8988T (cell line): ENCODE results near the gene HEXD.
"Not testable (repeated sequence)": the region's sequence is repeated elsewhere in the genome, so short reads cannot be mapped to it uniquely, and the experiment has no call there.

ENCODE experiments used
- DNase-seq: peaks from one replicate; pipeline ENCODE4 v3.0.0; 2011

HEXD gene

DNA sequence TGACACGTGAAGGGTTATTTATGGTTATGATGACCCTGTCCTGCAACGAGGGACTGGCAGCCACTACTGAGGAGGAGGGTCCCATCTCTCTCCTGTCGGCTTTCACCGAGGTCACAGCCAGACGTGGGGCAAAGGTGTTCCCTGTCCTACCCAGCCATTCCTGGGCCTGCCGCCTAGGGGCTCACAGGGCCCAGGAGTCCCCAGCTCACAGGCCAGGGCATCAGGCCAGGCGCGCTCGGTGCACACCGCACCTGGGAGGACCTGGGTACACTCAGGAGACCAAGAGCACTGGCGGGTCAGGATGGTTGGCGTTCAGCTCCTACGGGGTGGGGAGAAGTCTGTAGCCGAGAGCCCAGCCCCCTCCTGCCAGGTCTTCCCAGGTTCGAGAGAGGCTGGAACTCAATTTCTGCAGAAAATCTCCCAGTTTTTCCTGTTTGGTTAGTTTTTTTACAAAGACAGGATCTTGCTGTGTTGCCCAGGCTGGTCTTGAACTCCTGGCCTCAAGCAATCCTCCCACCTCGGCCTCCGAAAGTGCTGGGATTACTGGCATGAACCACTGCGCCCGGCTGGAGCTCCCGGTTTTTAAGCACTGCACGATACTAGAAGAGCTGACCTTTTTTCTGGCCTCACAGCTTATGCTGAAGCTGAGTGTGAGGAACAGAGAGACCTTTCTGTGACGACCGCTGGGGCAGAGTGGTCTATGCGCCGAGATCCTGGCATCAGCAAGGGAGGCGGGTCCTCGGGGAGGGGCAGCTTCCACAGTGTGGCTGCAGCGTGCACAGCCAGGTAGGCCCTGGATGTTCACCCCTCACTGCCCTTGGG, 24.7 kb downstream of the HEXD start:
- DNase-seq, result no peak

DNA sequence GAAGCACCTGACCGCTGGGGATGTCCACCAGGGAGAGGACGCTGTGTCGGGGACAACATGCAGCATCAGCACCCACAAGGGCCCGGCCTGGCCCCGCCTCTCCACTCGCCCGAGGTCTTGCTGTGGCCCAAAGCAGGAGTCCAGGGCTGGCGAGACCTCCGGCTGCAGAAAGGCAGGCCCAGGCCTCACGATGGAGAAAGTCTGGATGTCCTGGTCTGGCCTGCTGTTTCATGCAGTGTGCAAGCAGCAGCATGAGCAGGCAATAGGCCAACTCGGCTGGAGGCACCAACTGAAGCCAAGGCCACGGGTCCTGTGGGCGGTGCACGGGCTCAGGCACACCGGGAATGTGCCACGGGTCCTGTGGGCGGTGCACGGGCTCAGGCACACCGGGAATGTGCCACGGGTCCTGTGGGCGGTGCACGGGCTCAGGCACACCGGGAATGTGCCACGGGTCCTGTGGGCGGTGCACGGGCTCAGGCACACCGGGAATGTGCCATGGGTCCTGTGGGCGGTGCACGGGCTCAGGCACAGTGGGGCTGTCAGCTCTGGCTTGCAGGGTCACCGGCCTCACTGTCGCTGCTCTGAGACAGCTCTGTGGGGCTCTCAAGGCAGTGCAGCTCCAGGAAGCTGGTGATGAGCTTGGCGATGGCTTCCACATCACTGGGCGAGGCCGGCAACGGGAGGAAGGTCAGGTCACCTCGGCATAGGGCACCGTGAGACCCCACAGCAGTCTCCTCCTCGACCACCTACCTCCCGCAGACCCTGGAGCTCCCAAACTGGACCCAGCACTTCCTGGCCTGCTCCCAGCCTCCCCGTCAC, 25.5 kb downstream of the HEXD start:
- no peak for DNase-seq

DNA sequence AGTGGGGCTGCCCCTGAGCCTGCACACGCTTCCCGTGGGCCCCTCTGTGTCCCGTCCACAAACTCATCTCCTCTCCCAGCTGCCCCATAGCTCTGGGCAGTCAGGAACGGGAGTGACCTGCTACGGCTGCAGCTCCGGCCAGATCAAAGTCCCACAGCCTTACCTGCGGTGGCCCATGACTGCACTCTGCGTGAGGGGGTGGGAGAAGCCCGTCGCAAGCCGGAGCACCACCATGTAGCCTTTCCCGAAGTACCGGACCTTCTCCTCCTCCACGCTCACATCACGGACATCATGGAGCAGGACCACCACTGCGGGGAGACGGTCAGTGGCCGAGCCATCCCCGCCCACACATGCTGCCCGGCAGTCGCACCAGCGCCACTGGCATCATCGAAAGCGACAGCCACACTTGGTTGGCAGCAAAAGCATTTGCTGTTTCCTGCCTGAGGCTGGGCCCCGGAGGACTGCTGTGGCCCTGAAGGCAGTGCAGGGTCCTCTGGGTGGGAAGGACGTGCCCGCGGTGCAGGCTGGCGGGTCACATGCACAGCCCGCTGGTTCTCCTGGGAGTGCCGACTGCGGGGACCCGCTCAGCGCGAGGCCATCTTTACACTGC, 26.2 kb downstream of the HEXD start:
- DNase-seq, result no peak

DNA sequence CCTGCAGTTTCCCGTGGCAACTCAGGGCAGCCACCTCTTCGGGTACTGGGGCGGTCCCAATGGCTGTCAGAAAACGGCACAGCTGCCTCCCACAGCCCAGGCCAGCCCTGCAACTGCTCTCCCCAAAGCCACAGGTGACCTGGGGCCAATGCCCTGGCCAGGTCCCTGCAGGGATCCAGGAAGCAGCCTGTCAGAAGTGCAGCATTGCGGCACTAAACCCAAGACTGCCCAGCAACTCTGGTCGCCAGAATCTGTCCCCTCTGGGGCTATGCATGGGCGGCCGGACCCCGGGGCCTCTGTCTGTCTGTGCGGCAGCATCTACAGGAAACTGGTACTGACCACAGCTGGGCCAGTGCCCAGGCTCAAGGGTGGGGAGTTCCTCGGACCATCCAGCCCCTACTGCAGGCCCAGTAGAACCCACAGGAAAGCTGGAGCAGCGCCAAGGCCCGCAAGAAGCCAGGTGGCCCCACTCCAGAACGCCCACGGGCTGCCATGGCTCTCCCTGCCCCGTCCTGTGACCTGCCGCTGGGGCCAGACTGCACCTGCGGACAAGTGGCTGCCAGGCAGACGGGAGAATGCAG, 26.9 kb downstream of the HEXD start:
- no peak for DNase-seq

DNA sequence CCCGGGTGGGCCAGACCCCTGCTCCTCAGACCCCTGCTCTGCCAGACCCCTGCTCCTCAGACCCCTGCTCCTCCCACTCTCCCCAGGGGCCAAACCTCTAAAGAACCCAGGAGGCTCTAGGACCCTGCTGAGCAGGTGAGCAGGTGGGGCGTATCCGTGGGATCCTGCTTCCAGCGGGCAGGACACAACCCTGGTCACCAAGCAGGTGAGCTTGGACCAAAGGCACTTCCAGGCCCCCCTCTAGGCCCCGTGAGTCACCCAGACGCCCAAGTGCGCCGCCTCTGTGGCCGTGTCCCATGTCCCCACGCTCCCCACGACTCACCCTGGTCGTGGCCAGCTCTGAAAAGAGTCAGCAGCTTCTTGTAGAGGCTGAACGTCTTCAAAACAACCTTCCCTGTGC, 27.4 kb downstream of the HEXD start:
- no peak for DNase-seq

DNA sequence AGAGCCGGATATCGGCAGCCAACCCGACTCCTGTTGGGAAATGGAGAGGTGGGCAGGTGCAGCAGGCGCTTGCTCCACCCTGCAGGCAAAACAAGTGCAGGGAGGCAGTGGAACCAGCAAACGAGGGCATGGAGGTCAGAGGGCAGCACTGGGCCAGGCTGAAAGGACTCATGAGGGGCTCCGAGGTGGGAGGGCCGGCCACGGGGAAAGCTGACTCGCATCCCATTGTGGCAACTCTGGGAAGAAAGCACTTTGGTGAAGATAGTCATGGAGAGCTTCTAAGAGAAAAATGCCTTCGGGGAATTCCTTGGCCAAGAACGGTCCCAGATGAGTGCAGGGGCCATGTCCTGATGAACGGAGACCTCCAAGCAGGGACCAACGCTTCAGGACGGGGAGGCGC, 28.0 kb downstream of the HEXD start:
- no peak for DNase-seq

DNA sequence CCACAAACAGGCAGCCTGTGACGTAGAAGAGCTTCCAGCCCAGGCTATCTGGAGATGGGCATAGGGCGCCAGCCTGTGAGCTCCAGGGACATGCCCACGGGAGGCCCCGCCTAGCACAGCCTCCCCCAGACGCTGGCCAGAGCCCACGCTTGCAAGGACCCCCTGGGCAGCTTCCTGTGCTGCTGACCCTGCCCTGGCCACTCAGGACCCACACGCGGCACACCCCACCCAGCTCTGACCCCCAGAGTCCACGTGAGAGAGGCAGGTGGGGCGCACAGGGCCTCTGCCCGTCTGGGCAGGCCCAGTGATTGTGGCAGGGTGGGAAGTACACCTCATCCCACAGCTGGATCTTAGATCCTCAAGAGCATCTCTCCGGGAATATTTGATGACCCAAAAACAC, 28.5 kb downstream of the HEXD start:
- DNase-seq, result no peak

DNA sequence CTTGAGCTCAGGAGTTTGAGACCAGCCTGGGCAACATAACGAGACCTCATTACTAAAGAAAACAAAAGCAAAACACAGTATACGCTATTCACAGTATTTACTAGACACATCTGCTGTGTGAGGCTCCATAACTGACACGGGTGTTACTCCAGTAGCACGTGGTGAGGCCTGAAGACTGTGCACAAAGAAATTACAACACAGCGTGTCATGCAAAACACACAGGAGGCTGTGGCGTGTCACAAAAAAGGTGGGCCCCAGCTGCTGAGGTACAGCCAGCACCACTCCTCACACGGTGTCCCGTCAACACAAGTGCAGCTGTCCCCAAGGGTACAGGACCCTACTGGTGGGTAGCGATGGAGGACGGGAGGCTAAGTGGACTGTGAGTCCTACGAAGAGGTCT, 29.7 kb downstream of the HEXD start:
- DNase-seq, result no peak

DNA sequence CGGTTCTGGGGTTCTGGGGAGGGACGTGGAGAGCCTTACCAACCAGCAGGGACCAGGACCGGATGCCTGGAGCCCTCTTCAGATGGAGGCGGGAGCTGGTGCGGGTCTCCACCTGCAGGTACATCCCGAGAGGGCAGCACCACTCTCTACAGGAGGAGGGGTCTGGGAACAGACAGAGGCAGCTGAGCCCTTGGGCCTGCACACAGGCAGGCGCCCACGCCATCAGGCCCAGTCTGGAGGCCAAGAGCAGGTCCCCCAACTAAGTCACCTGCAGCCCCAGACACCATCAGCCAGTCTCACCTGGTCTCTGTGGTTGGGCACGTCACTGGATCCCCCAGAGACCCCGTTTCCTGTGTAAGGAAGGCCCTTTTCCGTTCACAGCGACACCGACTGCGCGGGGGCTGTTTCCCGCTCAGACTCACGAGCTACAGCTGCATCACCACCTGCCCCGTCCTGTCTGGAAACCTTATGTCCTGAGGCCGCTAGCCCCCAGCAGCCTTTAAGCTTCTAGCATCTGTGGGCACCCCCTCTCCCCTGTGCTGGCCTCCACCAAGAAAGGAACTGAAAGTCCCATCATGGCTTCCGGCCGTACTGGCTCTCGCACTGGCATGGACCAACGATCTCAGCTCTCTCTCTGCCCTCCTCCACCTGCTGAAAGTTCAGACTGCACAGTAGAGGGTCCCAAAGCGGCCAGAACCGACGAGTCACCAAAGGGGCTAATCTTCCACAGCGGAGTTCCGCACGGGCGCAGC, 31.2 kb downstream of the HEXD start:
- DNase-seq, result no peak

DNA sequence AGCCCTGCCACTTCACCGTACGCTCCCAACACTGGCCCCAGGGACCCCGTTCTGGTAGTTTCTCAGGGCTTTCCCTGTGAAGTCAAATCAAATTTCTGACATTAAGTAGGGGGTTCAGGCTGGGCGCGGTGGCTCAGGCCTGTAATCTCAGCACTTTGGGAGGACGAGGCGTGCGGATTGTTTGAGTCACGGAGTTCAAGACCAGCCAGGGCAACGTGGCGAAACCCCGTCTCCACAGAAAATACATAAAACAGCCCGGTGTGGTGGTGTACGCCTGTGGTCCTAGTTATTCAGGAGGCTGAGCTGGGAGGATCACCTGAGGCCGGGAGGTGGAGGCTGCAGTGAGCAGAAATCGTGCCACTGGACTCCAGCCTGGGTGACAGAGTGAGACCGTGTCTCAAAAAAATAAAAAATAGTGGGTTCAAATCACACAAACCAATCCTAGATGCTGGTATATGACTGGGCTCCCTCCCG, 31.8 kb downstream of the HEXD start:
- no peak for DNase-seq

DNA sequence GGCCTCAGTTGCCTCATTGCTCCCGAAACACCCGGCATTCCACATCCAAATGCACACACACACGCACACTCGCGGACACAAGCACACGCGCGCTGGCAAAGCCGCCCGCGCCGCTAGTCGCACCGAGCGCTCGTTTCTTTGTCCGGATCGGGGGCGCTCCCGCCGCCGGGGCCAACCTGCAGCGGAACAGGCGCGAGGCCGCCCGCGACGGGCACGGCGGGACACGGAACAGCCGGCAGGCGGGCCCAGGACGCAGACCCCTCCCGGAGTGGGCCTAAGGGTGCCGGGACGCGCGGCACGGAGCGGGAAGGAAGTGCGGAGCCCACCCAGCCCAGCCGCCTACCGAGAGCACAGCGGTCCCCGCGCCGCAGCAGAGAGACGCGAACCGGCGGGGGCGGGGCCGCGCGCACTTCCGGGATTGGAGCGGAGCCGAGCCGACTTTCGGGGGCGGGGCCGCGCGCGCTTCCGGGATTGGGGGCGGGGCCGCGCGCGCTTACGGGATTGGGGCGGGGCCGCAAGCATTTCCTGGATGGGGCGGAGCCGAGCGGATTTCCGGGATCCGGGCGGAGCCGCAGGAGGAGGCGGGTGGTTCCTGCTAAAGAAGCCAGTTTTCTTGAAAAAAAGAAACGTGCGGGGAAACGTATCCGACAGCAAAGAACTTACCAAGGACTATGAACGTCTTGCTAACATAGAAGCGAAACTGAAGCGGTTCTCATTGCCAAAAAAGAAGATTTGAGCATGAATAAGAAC, 32.4 kb downstream of the HEXD start, which contains the start of gene CYBC1:
Gene CYBC1, minus strand, starts transcription at position 396 of the 750 bp plus-strand sequence. CDS start 1,498 bp downstream, outside the sequence.
- DNase-seq, result no peak

DNA sequence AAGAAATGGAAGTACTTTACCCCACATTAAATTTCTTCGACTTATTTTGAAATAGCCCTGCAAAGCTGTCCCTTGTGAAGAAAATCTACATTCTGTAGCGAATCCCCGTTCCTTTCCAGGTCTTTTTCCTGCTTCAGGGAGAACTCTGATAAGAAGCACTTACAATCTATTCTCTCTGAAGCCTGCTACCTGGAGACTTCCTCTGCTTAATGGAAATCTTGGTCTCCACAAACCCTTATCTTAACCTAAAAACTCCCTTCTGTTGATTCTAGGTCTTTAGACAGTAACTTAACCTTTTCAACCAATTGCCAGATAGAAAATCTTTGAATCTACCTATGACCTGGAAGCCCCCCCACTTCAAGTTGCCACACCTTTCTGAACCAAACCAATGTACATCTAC, 34.0 kb downstream of the HEXD start:
- no peak for DNase-seq

DNA sequence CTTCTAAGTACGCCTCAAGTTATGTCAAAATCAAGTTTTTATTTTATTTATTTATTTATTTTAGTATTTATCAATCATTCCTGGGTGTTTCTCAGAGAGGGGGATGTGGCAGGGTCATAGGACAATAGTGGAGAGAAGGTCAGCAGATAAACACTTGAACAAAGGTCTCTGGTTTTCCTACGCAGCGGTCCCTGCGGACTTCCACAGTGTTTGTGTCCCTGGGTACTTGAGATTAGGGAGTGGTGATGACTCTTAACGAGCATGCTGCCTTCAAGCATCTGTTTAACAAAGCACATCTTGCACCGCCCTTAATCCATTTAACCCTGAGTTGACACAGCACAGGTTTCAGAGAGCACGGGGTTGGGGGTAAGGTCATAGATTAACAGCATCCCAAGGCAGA, 35.0 kb downstream of the HEXD start:
- not testable (repeated sequence) for DNase-seq

DNA sequence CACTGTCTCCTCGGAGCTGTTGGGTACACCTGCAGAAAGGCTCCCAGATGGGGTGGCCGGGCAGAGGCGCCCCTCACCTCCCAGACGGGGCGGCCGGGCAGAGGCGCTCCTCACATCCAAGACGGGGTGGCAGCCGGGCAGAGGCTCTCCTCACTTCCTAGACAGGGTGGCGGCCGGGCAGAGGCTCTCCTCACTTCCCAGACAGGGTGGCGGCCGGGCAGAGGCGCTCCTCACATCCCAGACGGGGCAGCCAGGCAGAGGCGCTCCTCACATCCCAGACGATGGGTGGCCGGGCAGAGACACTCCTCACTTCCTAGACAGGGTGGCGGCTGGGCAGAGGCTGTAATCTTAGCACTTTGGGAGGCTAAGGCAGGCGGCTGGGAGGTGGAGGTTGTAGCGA, 35.6 kb downstream of the HEXD start:
- not testable (repeated sequence) for DNase-seq

DNA sequence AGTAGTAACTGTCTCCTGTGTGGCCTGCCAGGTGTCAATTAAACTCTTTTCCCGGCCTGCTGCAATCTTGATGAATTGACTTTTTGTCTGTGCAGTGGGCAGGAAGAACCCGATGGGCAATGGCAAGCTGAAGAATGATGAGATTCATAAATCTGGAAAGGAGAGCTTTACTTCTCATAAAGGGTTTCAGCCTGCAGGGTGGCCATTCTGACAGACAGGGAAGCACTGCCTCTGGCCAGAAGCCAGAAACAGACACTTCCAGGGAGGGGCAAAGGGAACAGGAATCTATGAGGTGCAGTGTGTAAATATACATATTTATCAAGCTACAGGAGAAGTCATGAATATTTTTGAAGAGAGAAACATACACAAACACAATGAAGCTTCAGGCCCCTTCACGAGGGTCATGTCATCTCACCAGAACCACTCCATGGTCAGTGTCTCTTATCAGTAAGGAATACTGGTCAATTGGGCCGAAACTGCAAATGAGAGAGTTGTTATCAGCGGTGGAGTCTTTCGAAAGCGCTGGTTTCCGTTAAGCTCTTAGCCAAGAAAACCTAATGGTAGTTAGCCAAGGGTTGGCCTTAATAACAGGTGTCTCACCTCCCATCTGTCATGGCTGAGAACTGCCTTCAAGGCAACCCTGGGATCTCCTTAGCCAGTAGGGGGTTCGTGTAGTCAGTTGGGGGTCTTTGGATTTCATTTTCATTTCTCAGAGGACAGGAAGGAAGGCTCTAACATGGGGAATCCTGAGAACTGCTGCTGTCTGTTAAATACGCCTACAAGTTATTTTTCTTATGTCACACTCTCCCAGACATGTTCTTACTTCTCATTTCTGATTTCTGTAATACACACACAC, 39.2 kb downstream of the HEXD start:
- DNase-seq, result no peak

DNA sequence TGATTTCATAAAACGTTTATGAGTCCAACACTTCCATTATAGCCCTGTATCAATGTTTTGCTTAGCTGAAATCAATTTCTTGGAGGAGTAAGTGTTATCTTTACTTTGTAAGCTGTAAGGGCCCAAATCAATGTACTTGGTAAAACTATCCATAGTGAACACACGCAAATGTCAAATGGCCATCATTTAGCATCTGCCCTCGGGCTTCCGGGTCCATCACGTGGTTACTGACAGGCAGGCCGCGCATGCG, 39.7 kb downstream of the HEXD start:
- DNase-seq, result no peak

DNA sequence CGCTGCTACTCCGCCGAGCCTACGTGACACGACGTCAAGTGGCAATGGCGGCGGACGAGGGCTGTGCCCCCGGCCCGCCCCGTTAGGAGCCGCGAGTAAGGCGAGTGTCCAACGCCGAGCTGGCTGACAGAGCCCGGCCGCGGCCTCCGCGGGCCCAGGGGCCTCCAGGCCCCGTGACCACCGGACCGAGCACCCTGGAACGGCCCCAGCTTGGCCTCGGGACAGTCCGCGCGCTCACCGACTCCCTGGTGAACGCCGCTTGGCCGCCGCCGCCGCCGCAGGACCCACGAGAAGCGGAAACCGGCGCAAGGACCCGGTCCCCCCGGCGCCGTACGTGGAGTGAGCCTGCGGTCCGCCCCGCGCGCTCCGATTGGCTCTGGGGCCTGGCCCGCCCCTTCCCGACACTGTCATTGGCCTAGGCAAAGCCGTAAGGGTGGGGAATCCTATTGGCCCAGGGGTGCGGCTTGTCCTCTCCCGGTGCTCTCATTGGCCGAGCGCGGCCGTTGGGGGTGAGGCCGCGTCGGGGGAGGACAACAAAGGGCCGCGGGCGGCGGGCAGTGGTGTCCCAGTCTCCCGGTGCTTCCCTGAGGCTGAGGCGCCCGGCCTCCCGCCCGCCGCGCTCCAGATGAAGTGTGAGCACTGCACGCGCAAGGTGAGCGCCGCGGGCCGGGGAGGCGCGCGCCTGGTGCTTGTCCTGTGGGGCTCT, 40.2 kb downstream of the HEXD start, which contains the start of gene NARF:
Gene NARF, plus strand, starts transcription at position 563 of the 706 bp plus-strand sequence. Its CDS starts 63 bp downstream, at position 626.
- peak; percentile 88 for DNase-seq

DNA sequence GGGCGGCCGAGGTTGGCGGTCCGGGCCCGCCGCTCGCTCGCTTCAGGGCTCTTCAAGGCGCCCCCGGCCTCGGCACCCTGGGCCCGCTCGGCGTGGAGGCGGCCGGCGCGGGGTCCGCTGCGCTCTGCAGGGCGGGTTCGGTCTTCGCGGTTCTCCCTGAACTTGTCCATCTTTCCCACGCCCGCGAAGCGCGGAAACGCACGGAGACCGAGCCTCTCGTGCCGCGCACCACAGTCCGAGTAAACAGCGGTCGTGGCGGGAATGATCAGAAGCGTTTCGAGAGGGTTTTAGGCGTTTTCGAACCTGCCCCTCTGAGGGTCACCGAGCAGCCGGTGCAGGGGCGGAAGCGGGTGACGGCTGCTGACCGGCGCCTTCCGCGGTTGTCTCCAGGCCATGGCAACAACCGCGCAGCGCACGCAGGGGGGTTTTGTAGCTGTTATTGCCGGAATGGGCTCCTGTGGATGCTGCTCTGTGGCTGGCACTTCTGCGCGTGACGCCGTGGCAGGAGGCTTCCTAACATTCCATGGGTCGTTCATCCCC, 40.8 kb downstream of the HEXD start:
- no peak for DNase-seq

DNA sequence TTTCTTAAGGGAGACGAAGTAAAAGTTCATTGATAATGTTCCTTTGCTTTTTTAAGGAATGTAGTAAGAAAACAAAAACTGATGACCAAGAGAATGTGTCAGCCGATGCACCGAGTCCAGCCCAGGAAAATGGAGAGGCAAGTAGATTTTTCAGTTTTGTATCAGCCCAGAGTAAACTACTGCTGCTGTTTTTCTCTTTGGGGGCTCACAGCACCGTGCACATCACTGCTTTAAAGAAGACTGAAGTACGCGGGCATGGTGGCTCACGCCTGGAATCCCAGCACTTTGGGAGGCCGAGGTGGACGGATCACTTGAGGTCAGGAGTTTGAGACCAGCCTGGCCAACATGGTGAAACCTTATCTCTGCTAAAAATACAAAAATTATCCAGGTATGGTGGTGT, 41.8 kb downstream of the HEXD start:
- not testable (repeated sequence) for DNase-seq
